NCI-H774 (cell line): ENCODE data around the gene TPSD1.
"Not testable (repeated sequence)": the region's sequence is repeated elsewhere in the genome, so short reads cannot be mapped to it uniquely, and the experiment has no call there.

Experiments
- DNase-seq: peaks from one replicate; lab custom pipeline; 2025; lab: John Stamatoyannopoulos, UW

Gene TPSD1

GRCh38 chr16:1262846-1263221 is 7.0 kb downstream of the TPSD1 start:
- DNase-seq, result no peak

GRCh38 chr16:1263591-1264344 is 7.9 kb downstream of the TPSD1 start:
- no peak for DNase-seq

- DNase-seq, result no peak
Measured at GRCh38 chr16:1264345-1265089, 8.6 kb downstream of the TPSD1 start.

DNA sequence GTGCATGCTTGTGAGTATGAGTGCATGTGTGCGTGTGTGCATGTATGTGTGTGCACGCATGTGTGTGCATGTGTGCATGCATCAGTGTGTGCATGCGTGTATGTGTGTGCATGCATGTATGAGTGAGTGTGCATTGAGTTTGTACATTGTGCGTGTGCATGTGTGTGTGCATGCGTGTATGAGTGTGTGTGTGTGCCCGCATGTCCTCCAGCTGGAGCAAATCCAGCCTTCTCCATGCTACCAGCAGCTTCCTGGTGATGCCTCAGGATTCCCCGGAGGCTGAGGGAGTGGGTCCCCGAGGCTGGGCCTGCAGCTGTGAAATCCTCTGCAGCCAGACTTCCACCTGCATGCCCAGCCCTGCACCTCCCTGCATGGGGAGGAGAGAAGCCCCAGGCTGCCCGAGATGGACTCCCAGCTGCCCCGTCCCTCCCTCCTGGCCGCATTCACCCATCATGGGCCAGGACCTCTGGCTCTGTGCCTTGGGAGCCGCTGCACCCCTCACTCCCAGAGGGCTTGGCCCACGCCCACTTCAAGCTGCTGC is 9.3 kb downstream of the TPSD1 start:
- no peak for DNase-seq

- no peak for DNase-seq
Measured at GRCh38 chr16:1265826-1266225, 10.0 kb downstream of the TPSD1 start.

- DNase-seq, result not testable (repeated sequence)
Measured at GRCh38 chr16:1269418-1269817, 13.5 kb downstream of the TPSD1 start.

GRCh38 chr16:1271380-1271723 is 15.5 kb downstream of the TPSD1 start:
- no peak for DNase-seq

DNA sequence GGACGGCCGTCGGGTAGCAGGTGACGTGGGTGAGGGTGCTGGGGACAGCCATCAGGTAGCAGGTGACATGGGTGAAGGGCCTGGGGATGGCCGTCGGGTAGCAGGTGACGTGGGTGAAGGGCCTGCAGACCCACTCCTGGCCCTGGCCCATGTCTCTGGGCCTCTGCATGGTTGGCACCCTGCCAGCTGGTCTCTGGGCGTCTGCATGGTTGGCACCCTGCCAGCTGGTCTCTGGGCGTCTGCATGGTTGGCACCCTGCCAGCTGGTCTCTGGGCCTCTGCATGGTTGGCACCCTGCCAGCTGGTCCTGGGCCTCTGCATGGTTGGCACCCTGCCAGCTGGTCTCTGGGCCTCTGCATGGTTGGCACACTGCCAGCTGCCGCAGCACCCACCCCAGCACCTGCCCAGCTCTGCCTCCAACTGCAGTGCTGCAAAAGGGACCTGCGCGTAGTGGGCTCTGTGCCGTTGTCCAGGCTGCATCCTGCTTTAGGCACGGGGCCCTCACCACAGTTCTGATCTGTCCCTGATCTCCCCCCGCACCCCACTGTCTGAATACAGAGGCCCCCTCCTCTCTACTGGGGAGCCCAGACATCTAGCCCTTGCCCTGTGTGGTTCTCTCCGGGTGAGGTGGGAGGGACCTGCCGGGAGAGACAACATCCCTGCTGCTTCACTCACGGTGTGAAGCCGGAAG is 16.0 kb downstream of the TPSD1 start:
- peak; percentile 77 for DNase-seq

- DNase-seq, result no peak
Measured at GRCh38 chr16:1272453-1273198, 16.8 kb downstream of the TPSD1 start.

GRCh38 chr16:1273816-1274215 is 17.9 kb downstream of the TPSD1 start:
- no peak for DNase-seq

DNA sequence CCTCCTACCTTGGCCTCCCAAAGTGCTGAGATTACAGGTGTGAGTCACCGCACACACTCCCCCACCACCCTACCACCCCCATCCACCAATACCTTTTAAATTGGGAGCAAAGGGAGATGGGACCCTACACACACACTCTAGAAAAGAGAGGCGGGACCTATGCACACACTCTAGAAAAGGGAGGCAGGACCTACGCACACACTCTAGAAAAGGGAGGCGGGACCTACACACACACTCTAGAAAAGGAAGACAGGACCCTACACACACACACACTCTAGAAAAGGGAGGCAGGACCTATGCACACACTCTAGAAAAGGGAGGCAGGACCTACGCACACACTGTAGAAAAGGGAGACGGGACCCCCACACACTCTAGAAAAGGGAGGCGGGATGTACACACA is 18.9 kb downstream of the TPSD1 start:
- no peak for DNase-seq

- no peak for DNase-seq
Measured at GRCh38 chr16:1275791-1276579, 20.1 kb downstream of the TPSD1 start.

GRCh38 chr16:1276580-1276878 is 20.7 kb downstream of the TPSD1 start:
- no peak for DNase-seq

DNA sequence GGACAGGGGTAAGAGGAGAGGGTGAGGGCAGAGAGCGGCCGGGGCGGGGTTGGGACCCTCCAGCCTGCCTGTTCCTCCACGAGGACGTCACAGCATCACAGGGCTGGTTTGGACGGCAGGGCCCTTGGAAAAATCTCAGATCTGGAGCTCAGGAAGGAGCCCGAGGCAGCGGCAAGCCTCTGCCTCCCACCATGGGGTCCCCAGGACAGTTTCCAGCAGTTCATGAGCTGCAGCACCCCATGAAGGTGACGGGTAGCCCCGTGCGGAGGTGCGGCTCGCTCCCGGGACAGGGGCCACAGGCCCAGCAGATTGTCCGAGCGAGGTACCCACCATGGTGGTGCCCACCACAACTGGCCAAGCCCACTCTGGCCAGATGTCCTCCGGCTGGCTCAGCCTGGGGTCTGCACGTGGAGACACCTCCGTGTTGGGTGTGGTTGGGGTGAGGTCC is 21.3 kb downstream of the TPSD1 start:
- DNase-seq, result no peak

DNA sequence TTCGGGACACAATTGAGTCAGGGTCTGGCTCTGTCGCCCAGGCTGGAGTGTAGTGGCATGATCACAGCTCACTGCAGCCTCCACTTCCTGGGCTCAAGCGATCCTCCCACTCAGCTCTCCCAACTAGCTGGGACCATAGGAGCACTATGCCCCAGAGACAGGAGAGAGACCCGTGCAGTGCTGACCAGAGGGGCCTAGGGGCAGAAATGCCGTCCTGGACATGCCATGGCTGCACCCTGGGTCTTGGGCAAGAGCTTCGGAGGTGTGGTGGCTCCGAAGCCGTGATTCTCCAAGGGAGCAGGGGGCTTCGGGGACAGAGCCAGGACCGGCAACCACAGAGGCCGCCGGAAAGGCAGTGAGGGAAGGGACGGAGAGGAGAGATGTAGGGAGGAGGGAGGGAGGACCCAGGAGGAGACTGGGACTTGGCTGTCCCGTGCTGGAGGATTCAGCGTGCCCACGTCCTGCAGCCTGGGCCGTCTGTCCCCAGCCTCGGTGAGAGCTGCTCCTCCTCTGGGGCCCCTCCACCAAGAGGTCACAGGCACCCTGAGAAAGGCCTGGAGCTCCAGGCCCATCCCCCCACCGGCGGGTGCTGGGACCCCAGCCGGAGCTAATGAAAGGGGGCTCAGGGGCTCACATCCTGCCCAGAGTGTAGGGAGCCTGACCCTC is 21.9 kb downstream of the TPSD1 start:
- no peak for DNase-seq

DNA sequence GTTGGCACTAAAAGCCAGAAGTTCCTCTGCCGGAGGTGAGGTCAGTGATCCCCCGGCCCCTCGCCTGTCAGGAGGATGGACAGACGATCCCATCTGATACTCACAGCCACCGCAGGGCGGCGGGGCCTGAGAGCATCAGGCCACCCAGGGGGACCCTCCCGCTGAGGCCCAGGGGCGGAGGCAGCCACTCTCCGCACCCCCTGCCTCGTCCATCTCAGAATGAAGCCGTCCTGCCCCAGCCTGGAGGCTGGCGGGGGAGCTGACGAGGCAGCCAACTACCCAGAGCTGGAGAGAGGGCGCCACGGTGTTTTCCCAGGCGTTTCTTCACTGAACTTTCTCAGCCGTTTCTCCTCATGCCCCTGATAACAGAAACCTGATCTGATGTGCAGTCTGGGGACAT is 22.6 kb downstream of the TPSD1 start:
- DNase-seq, result no peak

DNA sequence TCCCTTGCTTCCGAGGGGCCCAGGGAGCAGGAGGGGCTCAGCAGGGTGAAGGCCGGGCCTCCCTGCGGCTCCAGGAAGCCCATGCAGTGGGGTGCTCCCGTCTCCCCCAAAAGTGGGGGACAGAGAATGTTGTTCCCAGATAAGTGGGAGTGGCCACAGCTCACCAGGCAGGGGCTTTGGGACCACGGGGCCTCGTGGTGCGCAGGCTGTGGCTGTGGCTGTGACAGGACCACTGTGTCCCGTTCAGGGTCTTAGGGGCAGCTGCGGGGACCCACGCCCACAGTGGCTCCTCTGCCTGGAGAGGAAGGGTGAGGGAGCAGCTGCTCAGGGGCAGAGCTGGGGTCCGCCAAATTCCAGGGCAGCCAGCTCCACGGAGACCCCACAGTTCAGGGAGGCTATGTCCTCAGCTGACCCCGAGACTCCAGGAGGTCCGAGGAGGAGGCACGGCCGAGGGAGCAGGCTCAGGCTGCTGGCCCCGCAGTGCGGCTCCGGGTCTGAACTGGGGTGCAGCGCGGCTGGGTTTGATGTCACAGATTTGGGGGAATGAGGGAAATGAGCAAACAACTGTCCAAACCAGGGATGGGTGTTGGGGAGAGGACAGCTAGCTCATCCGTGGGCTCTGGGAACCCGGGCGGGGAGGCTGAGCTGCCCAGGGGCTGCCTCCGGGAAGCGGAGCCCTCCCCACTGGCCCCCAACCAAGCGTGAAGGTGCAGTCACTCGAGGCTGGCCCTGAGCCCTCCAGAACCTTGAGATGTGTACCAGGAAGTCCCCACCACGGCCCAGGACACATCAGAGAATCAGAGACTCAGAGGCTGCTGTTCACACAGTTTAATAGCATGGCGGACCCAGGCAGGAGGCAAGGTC is 23.4 kb downstream of the TPSD1 start:
- DNase-seq, result no peak

DNA sequence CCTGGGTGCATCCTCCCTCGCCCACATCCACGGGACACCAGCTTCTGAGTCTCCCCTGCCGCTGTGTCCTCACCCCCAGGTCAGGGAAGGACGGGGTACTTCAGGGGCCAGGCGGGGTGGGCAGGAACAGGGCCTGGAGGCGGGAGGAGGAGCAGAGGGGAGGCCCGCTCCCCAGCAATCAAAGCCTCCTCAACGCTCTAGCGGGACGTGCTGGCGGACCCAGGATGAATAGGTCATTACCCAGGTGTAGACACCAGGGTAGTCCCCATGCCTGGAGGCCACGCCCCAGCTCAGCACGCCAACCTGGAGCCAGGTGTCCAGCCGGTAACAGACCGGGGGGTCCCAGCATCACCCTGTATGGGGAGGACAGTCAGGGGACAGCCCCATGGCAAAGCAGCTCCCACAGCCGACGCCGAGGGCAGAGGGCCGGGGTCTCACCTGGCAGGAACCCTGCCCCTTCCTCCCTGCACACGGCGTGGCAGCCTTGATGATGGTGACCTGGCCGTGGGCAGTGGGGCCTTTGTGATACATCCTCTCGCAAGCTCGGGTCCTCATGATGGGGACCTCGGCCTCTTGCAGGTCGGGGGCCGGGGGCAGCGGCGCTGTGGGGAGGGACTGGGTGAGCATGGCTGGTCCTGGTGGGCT is 24.2 kb downstream of the TPSD1 start:
- DNase-seq, result no peak

- DNase-seq, result no peak
Measured at GRCh38 chr16:1280783-1281182, 24.9 kb downstream of the TPSD1 start.
